ENCODE measurements around the gene ZNF561. TPM values are rescaled to one million over a fixed set of nuclear protein-coding genes. Genes with fewer than 3 reads are reported as not detected.
"Not testable (repeated sequence)": the region's sequence is repeated elsewhere in the genome, so short reads cannot be mapped to it uniquely, and the experiment has no call there.

Gene ZNF561
- polyA plus RNA-seq, 4 donors = 54.9 to 65.4 (median 63.1) TPM

DNA sequence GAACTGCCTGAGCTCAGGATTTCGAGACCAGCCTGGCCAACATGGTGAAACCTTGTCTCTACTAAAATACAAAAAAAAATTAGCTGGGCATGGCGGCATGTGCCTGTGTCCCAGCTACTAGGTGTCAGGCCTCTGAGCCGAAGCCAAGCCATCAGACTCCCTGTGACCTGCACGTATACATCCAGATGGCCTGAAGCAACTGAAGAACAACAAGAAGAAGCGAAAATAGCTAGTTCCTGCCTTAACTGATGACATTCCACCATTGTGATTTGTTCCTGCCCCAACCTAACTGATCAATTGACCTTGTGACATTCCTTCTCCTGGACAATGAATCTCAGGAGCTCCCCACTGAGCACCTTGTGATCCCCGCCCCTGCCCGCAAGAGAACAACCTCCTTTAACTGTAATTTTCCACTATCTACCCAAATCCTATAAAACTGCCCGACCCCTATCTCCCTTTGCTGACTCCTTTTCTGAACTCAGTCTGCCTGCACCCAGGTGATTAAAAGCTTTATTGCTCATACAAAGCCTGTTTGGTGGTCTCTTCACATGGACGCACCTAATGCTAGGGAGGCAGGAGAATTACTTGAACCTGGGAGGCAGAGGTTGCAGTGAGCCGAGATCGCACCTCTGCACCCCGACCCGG is 38.8 kb downstream of the ZNF561 start:
- not testable (repeated sequence) for DNase-seq (ENCODE audit: low read depth in 4 of 4, low spot score in 2 of 4)

DNA sequence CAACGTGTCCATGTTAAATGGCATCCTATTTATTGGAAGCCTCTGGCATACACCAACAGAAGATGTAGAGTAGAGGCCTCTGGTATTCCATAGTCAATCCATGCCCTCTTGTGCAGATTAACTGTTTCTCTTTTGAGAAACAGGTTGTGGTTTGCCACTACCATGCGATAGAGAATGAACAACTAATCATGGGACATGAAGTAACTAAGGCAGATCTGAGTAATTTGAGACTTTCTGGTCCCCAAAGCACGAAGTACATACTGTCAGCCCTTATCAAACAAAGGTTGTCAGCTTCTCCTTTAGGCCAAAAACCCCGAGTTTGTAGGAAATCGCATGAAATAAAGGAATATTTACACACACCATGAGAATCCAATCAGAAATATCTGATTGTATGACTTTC is 40.3 kb downstream of the ZNF561 start:
- DNase-seq (ENCODE audit: low read depth in 4 of 4, low spot score in 2 of 4) = no peak

DNA sequence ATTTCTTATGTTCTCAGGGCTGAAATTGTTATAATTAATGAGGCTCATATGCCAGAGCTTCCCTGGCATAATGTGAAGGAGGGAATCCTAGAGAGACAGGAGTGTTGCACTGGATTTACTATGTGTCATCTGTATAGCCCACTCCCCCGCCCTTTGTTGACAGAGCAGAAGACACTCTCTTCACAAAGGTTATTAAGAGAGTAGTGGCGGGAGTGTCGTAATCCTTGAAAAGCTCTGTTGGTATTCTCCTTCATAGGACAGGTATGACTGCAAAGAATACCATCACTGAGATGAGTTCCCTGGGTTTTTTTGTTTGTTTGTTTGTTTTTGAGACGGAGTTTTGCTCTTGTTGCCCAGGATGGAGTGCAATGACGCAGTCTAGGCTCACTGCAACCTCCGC is 50.8 kb downstream of the ZNF561 start:
- DNase-seq (ENCODE audit: low read depth in 4 of 4, low spot score in 2 of 4) = no peak

DNA sequence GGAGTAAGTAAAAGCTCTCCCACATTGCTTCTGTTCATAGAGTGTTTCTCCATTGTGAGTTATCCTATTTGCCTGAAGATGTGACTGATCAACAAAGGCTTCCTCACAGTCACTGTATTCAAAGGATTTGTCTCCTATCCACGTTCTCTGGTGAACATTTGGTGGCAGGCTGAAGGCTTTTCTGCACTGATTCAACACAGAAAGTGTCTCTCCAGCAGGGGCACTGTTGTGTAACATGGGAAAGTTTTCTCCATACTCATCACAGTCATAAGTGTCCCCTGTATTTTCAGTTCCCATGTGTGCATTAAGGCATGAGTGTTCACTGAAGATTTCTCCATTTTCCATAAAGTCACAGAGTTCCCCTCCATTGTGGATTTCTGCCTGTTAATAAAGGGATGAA is 54.3 kb downstream of the ZNF561 start:
- no peak for DNase-seq (ENCODE audit: low read depth in 4 of 4, low spot score in 2 of 4)

DNA sequence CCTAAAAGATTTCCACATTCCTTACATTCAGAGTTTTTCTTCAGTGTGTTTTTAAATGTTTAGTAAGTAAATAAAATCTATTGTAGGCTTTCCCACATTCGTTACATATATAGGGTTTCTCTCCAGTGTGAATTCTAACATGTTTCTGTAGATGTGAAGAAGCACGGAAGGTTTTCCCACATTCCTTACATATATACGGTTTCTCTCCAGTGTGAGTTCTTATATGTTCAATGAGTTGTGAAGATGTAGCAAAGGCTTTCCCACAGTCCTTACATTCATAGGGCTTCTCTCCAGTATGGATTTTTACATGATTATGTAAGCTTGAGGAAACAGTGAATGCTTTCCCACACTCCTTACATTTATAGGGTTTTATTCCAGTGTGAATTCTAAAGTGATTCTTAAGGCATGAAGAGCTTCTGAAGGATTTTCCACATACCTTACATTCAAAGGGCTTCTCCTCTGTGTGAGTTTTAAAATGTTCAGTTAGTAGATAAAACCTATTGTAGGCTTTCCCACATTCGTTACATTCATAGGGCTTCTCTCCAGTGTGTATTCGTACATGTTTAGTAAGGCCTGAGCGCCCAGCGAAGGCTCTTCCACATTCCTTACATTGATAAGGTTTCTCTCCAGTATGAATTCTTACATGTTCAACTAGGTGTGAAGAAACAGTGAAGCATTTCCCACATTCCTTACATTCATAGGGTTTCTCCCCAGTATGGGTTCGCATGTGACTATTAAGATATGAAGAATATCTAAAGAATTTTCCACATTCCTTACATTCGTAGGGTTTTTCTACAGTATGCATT is 54.9 kb downstream of the ZNF561 start:
- DNase-seq (ENCODE audit: low read depth in 4 of 4, low spot score in 2 of 4) = no peak

Other genes with a start within 250 kb of the ZNF561 start
- gene ZNF266, start 185.7 kb downstream of the ZNF561 start, polyA plus RNA-seq (ENCODE audit: insufficient read length in 4 of 4) = 10 to 100 TPM; 29.6 to 81.2 (median 38.0) TPM
- gene ZNF560, start 122.6 kb downstream of the ZNF561 start, polyA plus RNA-seq (ENCODE audit: insufficient read length in 4 of 4) = under 1 TPM; 0.62 to 0.79 (median 0.77) TPM
- gene ZNF426, start 82.6 kb downstream of the ZNF561 start, polyA plus RNA-seq (ENCODE audit: insufficient read length in 4 of 4) = 10 to 100 TPM; 19.6 to 23.3 (median 21.4) TPM
- 10 to 100 TPM; 13.5 to 31.6 (median 17.9) TPM for gene ZNF121, start 36.7 kb downstream of the ZNF561 start, polyA plus RNA-seq (ENCODE audit: insufficient read length in 4 of 4)
- gene ZNF562, start 53.9 kb upstream of the ZNF561 start, polyA plus RNA-seq (ENCODE audit: insufficient read length in 4 of 4) = 10 to 100 TPM; 21.5 to 26.0 (median 22.6) TPM
- 10 to 100 TPM; 12.9 to 37.4 (median 25.4) TPM for gene ZNF846, start 147.5 kb upstream of the ZNF561 start, polyA plus RNA-seq (ENCODE audit: insufficient read length in 4 of 4)
- 10 to 100 TPM; 25.0 to 37.8 (median 32.6) TPM for gene FBXL12, start 197.8 kb upstream of the ZNF561 start, polyA plus RNA-seq (ENCODE audit: insufficient read length in 4 of 4)
- gene UBL5, start 206.7 kb upstream of the ZNF561 start, polyA plus RNA-seq (ENCODE audit: insufficient read length in 4 of 4) = 100 to 1,000 TPM; 258 to 375 (median 299) TPM
- 10 to 100 TPM; 48.2 to 90.6 (median 68.8) TPM for gene PIN1, start 214.1 kb upstream of the ZNF561 start, polyA plus RNA-seq (ENCODE audit: insufficient read length in 4 of 4)